NCI-H2029 treated with DMSO at 0.1 percent for 48 hours (cell line): ENCODE data around the gene MEF2C.
"Not testable (repeated sequence)": the region's sequence is repeated elsewhere in the genome, so short reads cannot be mapped to it uniquely, and the experiment has no call there.

Experiments used
- DNase-seq: peaks from one replicate; lab custom pipeline; 2025; lab: John Stamatoyannopoulos, UW

MEF2C gene

GRCh38 chr5:88883059-88883835, at the start of gene MEF2C:
TSS of gene MEF2C (minus strand) at chr5:88883184. CDS start at chr5:88823788, 59,396 bp downstream.
- DNase-seq = peak; percentile 59

GRCh38 chr5:88932541-88932940, 49.6 kb upstream of the MEF2C start:
- DNase-seq = no peak

GRCh38 chr5:88930335-88930734, 47.4 kb upstream of the MEF2C start:
- no peak for DNase-seq

- DNase-seq = no peak
Observed at GRCh38 chr5:88929385-88929784, 46.4 kb upstream of the MEF2C start.

GRCh38 chr5:88926774-88927173, 43.8 kb upstream of the MEF2C start:
- DNase-seq = no peak

- DNase-seq = no peak
Observed at GRCh38 chr5:88925692-88926490, 42.9 kb upstream of the MEF2C start.

- DNase-seq = no peak
Observed at GRCh38 chr5:88924330-88924657, 41.3 kb upstream of the MEF2C start.

GRCh38 chr5:88923623-88924329, 40.8 kb upstream of the MEF2C start:
- DNase-seq = no peak

GRCh38 chr5:88912743-88913142, 29.8 kb upstream of the MEF2C start:
- not testable (repeated sequence) for DNase-seq

GRCh38 chr5:88911059-88911572, 28.1 kb upstream of the MEF2C start:
- DNase-seq = not testable (repeated sequence)

GRCh38 chr5:88904478-88904877, 21.5 kb upstream of the MEF2C start:
- DNase-seq = not testable (repeated sequence)

GRCh38 chr5:88903966-88904365, 21.0 kb upstream of the MEF2C start:
- DNase-seq = not testable (repeated sequence)

GRCh38 chr5:88901077-88901476, 18.1 kb upstream of the MEF2C start:
- DNase-seq = not testable (repeated sequence)

- no peak for DNase-seq
Observed at GRCh38 chr5:88899096-88899737, 16.2 kb upstream of the MEF2C start.

- DNase-seq = no peak
Observed at GRCh38 chr5:88897748-88898147, 14.8 kb upstream of the MEF2C start.

GRCh38 chr5:88895681-88896501, 12.9 kb upstream of the MEF2C start:
- no peak for DNase-seq

- no peak for DNase-seq
Observed at GRCh38 chr5:88892669-88893068, 9.7 kb upstream of the MEF2C start.

GRCh38 chr5:88890070-88890781, 7.2 kb upstream of the MEF2C start:
- no peak for DNase-seq

- DNase-seq = no peak
Observed at GRCh38 chr5:88889189-88890069, 6.4 kb upstream of the MEF2C start.

- DNase-seq = no peak
Observed at GRCh38 chr5:88888848-88889188, 5.8 kb upstream of the MEF2C start.
